Testis (tissue), 2 donors: ENCODE measurements around the gene PDE7B.

Source experiments
- CTCF ChIP-seq, 3 experiments: fragments of 450-650 bp in 2 of 3; fragments of 200-600 bp in 1 of 3; sonication (generic) in 1 of 3; IDR thresholded peaks; one replicate each; pipeline ENCODE4 v1.5.1; 2016 to 2019; ENCODE audit warnings: antibody characterized with exemption in 3 of 3, mild to moderate bottlenecking in 2 of 3, moderate library complexity in 1 of 3
- POLR2A ChIP-seq: fragments of 450-650 bp; IDR thresholded peaks from one replicate; pipeline ENCODE4 v1.6.1; 2017; ENCODE audit warnings: antibody characterized with exemption, mild to moderate bottlenecking, moderate library complexity

GRCh38 chr6:136034422-136034821, 182.9 kb downstream of the PDE7B start:
- TF ChIP-seq CTCF (IDR thresholded peaks at IDR 0.05) (no peak), POLR2A (no peak)
